Trophoblast cell (in vitro differentiated cells and primary cell): Measurements from ENCODE around the gene CELF4.

Experiments used
- DNase-seq, 2 donors: peaks; one replicate each; pipeline ENCODE4 v3.0.0-alpha.2; 2016
- H2AFZ ChIP-seq: 2 replicates; pipeline ENCODE4 v1.6.1; 2013; ENCODE audit warnings: low read length, moderate library complexity, mild to moderate bottlenecking; ENCODE audit not compliant: insufficient read depth, poor library complexity
- H2AK5ac ChIP-seq: 2 replicates; pipeline ENCODE4 v1.6.1; 2013; ENCODE audit warnings: mild to moderate bottlenecking, low read length
- H2BK120ac ChIP-seq: 2 replicates; pipeline ENCODE4 v1.6.1; 2013; ENCODE audit warnings: low read length, mild to moderate bottlenecking, moderate library complexity; ENCODE audit not compliant: insufficient read depth, poor library complexity
- H2BK12ac ChIP-seq: 2 replicates; pipeline ENCODE4 v1.6.1; 2013; ENCODE audit warnings: mild to moderate bottlenecking, low read length, moderate library complexity
- H2BK5ac ChIP-seq: 2 replicates; pipeline ENCODE4 v1.6.1; 2013; ENCODE audit warnings: low read length, low read depth, moderate library complexity, mild to moderate bottlenecking; ENCODE audit not compliant: poor library complexity
- H3K14ac ChIP-seq: 2 replicates; pipeline ENCODE4 v1.6.1; 2013; ENCODE audit warnings: mild to moderate bottlenecking, low read length
- H3K18ac ChIP-seq: 2 replicates; pipeline ENCODE4 v1.6.1; 2013; ENCODE audit warnings: mild to moderate bottlenecking, low read length
- H3K23ac ChIP-seq: 2 replicates; pipeline ENCODE4 v1.6.1; 2013; ENCODE audit warnings: low read length
- H3K27ac ChIP-seq: 2 replicates; pipeline ENCODE4 v1.5.1; 2013; ENCODE audit warnings: low read depth, mild to moderate bottlenecking, inconsistent platforms, low read length, moderate library complexity
- H3K27me3 ChIP-seq: 2 replicates; pipeline ENCODE4 v1.6.1; 2013; ENCODE audit warnings: inconsistent platforms, mild to moderate bottlenecking, low read length, moderate library complexity; ENCODE audit not compliant: insufficient read depth
- H3K36me3 ChIP-seq, 2 experiments: 1 replicate in 1 of 2; 2 replicates in 1 of 2; pipeline ENCODE4 v1.6.1; 2013; ENCODE audit warnings: low read length in 2 of 2, mild to moderate bottlenecking in 2 of 2, moderate library complexity in 1 of 2; ENCODE audit not compliant: insufficient read depth in 2 of 2, control insufficient read depth in 1 of 2
- H3K4ac ChIP-seq: 2 replicates; pipeline ENCODE4 v1.6.1; 2013; ENCODE audit warnings: low read depth, mild to moderate bottlenecking, low read length, moderate library complexity
- H3K4me1 ChIP-seq, 2 experiments: 1 replicate in 1 of 2; 2 replicates in 1 of 2; pipeline ENCODE4 v1.6.1; 2013; ENCODE audit warnings: low read length in 2 of 2, mild to moderate bottlenecking in 2 of 2, moderate library complexity in 1 of 2; ENCODE audit not compliant: insufficient read depth in 2 of 2, control insufficient read depth in 1 of 2
- H3K4me2 ChIP-seq: 2 replicates; pipeline ENCODE4 v1.6.1; 2013; ENCODE audit warnings: inconsistent platforms, mild to moderate bottlenecking, low read length, moderate library complexity
- H3K4me3 ChIP-seq: 2 replicates; pipeline ENCODE4 v1.5.1; 2013; ENCODE audit warnings: mild to moderate bottlenecking, low read depth, low read length, inconsistent platforms
- H3K79me1 ChIP-seq: one replicate; pipeline ENCODE4 v1.6.1; 2013; ENCODE audit warnings: low read length
- H3K79me2 ChIP-seq: 2 replicates; pipeline ENCODE4 v1.6.1; 2013; ENCODE audit warnings: low read length, mild to moderate bottlenecking; ENCODE audit not compliant: control insufficient read depth, insufficient read depth, poor library complexity
- H3K9ac ChIP-seq: 2 replicates; pipeline ENCODE4 v1.6.1; 2013; ENCODE audit warnings: mild to moderate bottlenecking, low read length
- H3K9me3 ChIP-seq: 2 replicates; pipeline ENCODE4 v1.6.1; 2013; ENCODE audit warnings: low read depth, mild to moderate bottlenecking, control low read depth, inconsistent platforms, low read length; ENCODE audit not compliant: insufficient read depth
- H4K12ac ChIP-seq: 2 replicates; pipeline ENCODE4 v1.6.1; 2013; ENCODE audit warnings: low read depth, mild to moderate bottlenecking, low read length, moderate library complexity
- H4K8ac ChIP-seq: 2 replicates; pipeline ENCODE4 v1.6.1; 2013; ENCODE audit warnings: low read depth, mild to moderate bottlenecking, low read length, moderate library complexity
- H4K91ac ChIP-seq: one replicate; pipeline ENCODE4 v1.6.1; 2013; ENCODE audit warnings: low read depth, mild to moderate bottlenecking, low read length, moderate library complexity
- WGBS: extraction: QIAGEN DNeasy Blood & Tissue Kit; methylation state at CpG from one replicate; pipeline ENCODE4 v1.1.7; 2013; ENCODE audit warnings: missing lambda C conversion rate; ENCODE audit not compliant: insufficient read length, insufficient coverage; ENCODE audit errors: extremely low coverage; 5-methylcytosine and 5-hydroxymethylcytosine counted together

CELF4 gene

DNA sequence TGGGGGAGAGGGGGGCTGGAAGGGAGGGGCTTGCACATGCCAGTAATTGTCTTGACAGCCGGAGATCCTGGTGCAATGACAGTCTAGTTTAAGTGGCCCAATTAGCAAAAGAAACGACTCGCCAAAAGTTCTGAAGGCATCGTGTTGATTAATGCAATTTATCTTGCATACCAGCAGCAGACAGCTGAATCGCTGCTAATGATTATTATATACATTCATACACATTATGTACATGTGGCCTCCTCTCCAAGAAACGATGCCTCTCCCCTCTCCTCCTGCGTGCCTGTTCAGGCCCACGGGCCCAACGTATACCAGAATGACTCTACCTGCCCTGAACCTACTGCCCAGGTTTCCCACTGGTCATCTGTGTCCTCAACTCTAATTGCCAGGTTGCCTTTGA lies 214.5 kb downstream of the CELF4 start:
- Histone ChIP-seq H2BK5ac (no peak overlapping the region), H2BK12ac (no peak overlapping the region), H3K9ac (no peak overlapping the region), H2AFZ (no peak overlapping the region), H3K14ac (no peak overlapping the region), H3K79me1 (no peaks in the 10 kb centered on the region), H3K4me2 (no peak overlapping the region), H3K79me2 (no peaks in the 10 kb centered on the region), H4K91ac (no peak overlapping the region), H3K9me3 (no peaks in the 10 kb centered on the region), H3K4me1 (no peaks in the 10 kb centered on the region), H3K36me3 (no peaks in the 10 kb centered on the region), H4K8ac (no peak overlapping the region), H3K18ac (no peak overlapping the region), H3K27me3 (no peaks in the 10 kb centered on the region), H4K12ac (no peak overlapping the region), H3K27ac (no peak overlapping the region), H2AK5ac (no peak overlapping the region), H3K23ac (no peak overlapping the region), H3K4ac (no peak overlapping the region), H2BK120ac (no peak overlapping the region), H3K4me3 (no peak overlapping the region)
- no CpG with 5 or more reads among the region's 9 CpGs for WGBS
- no peak for DNase-seq

DNA sequence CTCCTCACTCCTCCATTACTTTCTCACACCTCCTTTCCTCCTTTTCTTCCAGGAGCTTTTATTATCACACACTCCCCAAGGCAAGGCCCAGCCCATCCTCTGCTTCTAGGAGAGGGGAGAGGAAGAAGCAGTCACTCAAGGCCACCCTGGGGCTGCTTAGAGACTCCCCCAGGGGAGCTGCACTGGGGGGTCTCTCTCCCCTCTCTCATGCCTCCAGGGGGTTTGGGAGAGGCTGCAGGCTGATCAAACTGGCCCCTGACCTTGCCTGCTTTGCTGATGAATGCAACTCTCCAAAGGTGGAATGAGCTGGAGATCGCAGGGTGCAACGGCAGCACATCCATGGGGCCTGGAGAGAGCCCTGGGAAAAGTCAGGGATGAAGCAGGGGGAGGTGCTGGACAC lies 216.9 kb downstream of the CELF4 start:
- no peak overlapping the region for H3K18ac ChIP-seq
- H3K9me3 ChIP-seq, result no peaks in the 10 kb centered on the region
- DNase-seq, result no peak
- H2BK5ac ChIP-seq, result no peak overlapping the region
- H3K27me3 ChIP-seq, result no peaks in the 10 kb centered on the region
- no CpG with 5 or more reads among the region's 2 CpGs for WGBS
- H2AFZ ChIP-seq, result no peak overlapping the region
- no peak overlapping the region for H3K23ac ChIP-seq
- no peak overlapping the region for H2AK5ac ChIP-seq
- no peak overlapping the region for H4K91ac ChIP-seq
- H3K14ac ChIP-seq, result no peak overlapping the region
- H3K9ac ChIP-seq, result no peak overlapping the region
- no peak overlapping the region for H3K27ac ChIP-seq
- H3K79me1 ChIP-seq, result no peaks in the 10 kb centered on the region
- no peak overlapping the region for H2BK120ac ChIP-seq
- no peak overlapping the region for H3K4me2 ChIP-seq
- no peak overlapping the region for H4K12ac ChIP-seq
- H3K4ac ChIP-seq, result no peak overlapping the region
- no peak overlapping the region for H3K4me3 ChIP-seq
- no peak overlapping the region for H2BK12ac ChIP-seq
- H4K8ac ChIP-seq, result no peak overlapping the region
- no peaks in the 10 kb centered on the region for H3K4me1 ChIP-seq
- no peaks in the 10 kb centered on the region for H3K36me3 ChIP-seq
- no peaks in the 10 kb centered on the region for H3K79me2 ChIP-seq

GRCh38 chr18:37346048-37346447 lies 219.6 kb downstream of the CELF4 start:
- Histone ChIP-seq H3K79me1 (no peaks in the 10 kb centered on the region), H3K27me3 (no peaks in the 10 kb centered on the region), H3K79me2 (no peaks in the 10 kb centered on the region), H2BK5ac (no peak overlapping the region), H3K4ac (no peak overlapping the region), H4K8ac (no peak overlapping the region), H3K14ac (no peak overlapping the region), H2BK120ac (no peak overlapping the region), H4K91ac (no peak overlapping the region), H2AFZ (no peak overlapping the region), H3K9ac (no peak overlapping the region), H3K9me3 (peaks cover 1% of the 10 kb centered on the region), H3K23ac (no peak overlapping the region), H3K36me3 (no peaks in the 10 kb centered on the region), H2BK12ac (no peak overlapping the region), H2AK5ac (no peak overlapping the region), H3K4me3 (no peak overlapping the region), H4K12ac (no peak overlapping the region), H3K27ac (no peak overlapping the region), H3K18ac (no peak overlapping the region), H3K4me2 (no peak overlapping the region), H3K4me1 (no peaks in the 10 kb centered on the region)
- DNase-seq, result no peak
- no CpG with 5 or more reads among the region's 3 CpGs for WGBS

DNA sequence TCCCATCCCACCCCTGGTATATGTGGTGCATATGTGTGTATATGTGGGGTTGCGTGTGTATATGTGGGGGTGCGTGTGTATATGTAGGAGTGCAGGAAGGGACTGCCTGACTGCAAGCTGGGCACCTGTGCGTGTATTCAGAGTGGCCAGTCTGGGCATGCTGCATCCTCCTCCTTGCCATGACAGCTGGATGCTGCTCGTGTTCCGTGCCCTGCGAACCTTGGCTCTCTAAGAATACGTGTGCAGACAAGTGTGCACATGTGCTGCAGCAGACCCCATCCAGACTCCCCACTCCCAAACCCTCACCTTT lies 222.1 kb downstream of the CELF4 start:
- Histone ChIP-seq H3K27ac (no peak overlapping the region), H3K18ac (no peak overlapping the region), H3K23ac (no peak overlapping the region), H4K91ac (no peak overlapping the region), H4K12ac (no peak overlapping the region), H2BK12ac (no peak overlapping the region), H3K9me3 (peaks cover 2% of the 10 kb centered on the region), H3K9ac (no peak overlapping the region), H3K36me3 (no peaks in the 10 kb centered on the region), H3K4me3 (no peak overlapping the region), H2AFZ (no peak overlapping the region), H2BK5ac (no peak overlapping the region), H2BK120ac (no peak overlapping the region), H2AK5ac (no peak overlapping the region), H3K79me1 (no peaks in the 10 kb centered on the region), H3K27me3 (no peaks in the 10 kb centered on the region), H3K4me1 (no peaks in the 10 kb centered on the region), H3K79me2 (no peaks in the 10 kb centered on the region), H3K4ac (no peak overlapping the region), H4K8ac (no peak overlapping the region), H3K4me2 (no peak overlapping the region), H3K14ac (no peak overlapping the region)
- no CpG with 5 or more reads among the region's 7 CpGs for WGBS
- DNase-seq, result no peak
